Measurements from ENCODE around the gene CCDC47.

The CCDC47 gene

DNA sequence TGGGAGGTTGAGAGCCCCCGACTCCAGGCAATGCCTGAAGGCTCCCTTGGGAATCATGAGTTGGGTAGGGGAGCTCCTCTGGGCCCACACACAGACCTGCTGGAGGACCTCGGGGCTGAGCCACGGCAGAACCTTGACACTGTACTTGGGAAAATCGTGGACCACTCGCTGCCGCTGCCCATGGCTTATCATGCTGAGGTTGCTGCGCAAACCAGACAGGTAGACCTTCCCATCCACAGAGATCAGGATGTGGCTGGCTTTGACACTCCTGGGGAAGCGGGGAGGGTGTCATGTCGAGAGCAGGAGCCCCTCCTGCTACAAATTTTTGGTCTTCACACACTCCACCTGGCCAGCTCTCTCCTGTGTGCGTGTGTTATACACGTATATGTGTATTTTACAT, 66.2 kb downstream of the CCDC47 start:
- no peaks in the 10 kb centered on the region for H3K27me3 ChIP-seq (ENCODE audit: control insufficient read depth, low read length)
- peaks cover 27% of the 10 kb centered on the region for H3K79me2 ChIP-seq (ENCODE audit: control insufficient read depth, low read length)
- no peaks in the 10 kb centered on the region for H3K9me3 ChIP-seq (ENCODE audit: control insufficient read depth, insufficient read depth, low read length)
- H3K4me3 ChIP-seq (ENCODE audit: low read length), result no peak overlapping the region
- TF ChIP-seq, protein P1, sequence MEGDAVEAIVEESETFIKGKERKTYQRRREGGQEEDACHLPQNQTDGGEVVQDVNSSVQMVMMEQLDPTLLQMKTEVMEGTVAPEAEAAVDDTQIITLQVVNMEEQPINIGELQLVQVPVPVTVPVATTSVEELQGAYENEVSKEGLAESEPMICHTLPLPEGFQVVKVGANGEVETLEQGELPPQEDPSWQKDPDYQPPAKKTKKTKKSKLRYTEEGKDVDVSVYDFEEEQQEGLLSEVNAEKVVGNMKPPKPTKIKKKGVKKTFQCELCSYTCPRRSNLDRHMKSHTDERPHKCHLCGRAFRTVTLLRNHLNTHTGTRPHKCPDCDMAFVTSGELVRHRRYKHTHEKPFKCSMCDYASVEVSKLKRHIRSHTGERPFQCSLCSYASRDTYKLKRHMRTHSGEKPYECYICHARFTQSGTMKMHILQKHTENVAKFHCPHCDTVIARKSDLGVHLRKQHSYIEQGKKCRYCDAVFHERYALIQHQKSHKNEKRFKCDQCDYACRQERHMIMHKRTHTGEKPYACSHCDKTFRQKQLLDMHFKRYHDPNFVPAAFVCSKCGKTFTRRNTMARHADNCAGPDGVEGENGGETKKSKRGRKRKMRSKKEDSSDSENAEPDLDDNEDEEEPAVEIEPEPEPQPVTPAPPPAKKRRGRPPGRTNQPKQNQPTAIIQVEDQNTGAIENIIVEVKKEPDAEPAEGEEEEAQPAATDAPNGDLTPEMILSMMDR (IDR thresholded peaks at IDR 0.05; ENCODE audit: low read depth, low read length, poor library complexity, severe bottlenecking), result no peak
- no peak for TF ChIP-seq EZH2phosphoT487 (IDR thresholded peaks at IDR 0.05; ENCODE audit: borderline replicate concordance, low read length)
- peaks cover 13% of the 10 kb centered on the region for H3F3A ChIP-seq (ENCODE audit: control insufficient read depth, insufficient read depth)
- no peaks in the 10 kb centered on the region for H3K9me2 ChIP-seq (replicated peaks; ENCODE audit: control insufficient read depth, low read length)
- no peak overlapping the region for H3K4me2 ChIP-seq (ENCODE audit: low read length)
- H3K27ac ChIP-seq (ENCODE audit: low read depth, low read length), result no peak overlapping the region
- H3K4me1 ChIP-seq (ENCODE audit: control insufficient read depth, low read length), result peaks cover 43% of the 10 kb centered on the region
- peaks cover 71% of the 10 kb centered on the region for H3K36me3 ChIP-seq (ENCODE audit: control insufficient read depth, low read length)
- peaks cover 8% of the 10 kb centered on the region; the same call in 1 of the 2 replicates for H4K20me1 ChIP-seq (ENCODE audit: control insufficient read depth, insufficient read depth, low read depth, low read length)

- peaks cover 14% of the 10 kb centered on the region for H3F3A ChIP-seq (ENCODE audit: control insufficient read depth, insufficient read depth)
- H3K79me2 ChIP-seq (ENCODE audit: control insufficient read depth, low read length), result peaks cover 33% of the 10 kb centered on the region
- H3K9me2 ChIP-seq (replicated peaks; ENCODE audit: control insufficient read depth, low read length), result no peaks in the 10 kb centered on the region
- peaks cover 70% of the 10 kb centered on the region for H3K36me3 ChIP-seq (ENCODE audit: control insufficient read depth, low read length)
- no peaks in the 10 kb centered on the region for H3K9me3 ChIP-seq (ENCODE audit: control insufficient read depth, insufficient read depth, low read length)
- peaks cover 8% of the 10 kb centered on the region; the same call in 1 of the 2 replicates for H4K20me1 ChIP-seq (ENCODE audit: control insufficient read depth, insufficient read depth, low read depth, low read length)
- peaks cover 48% of the 10 kb centered on the region for H3K4me1 ChIP-seq (ENCODE audit: control insufficient read depth, low read length)
- H3K27ac ChIP-seq (ENCODE audit: low read depth, low read length), result no peak overlapping the region
- TF ChIP-seq, protein P1 (IDR thresholded peaks at IDR 0.05; ENCODE audit: low read depth, low read length, poor library complexity, severe bottlenecking), result no peak
- TF ChIP-seq EZH2phosphoT487 (IDR thresholded peaks at IDR 0.05; ENCODE audit: borderline replicate concordance, low read length), result no peak
- no peak overlapping the region for H3K4me3 ChIP-seq (ENCODE audit: low read length)
- no peak overlapping the region for H3K4me2 ChIP-seq (ENCODE audit: low read length)
- no peaks in the 10 kb centered on the region for H3K27me3 ChIP-seq (ENCODE audit: control insufficient read depth, low read length)
These were observed 66.9 kb downstream of the CCDC47 start for GRCh38 chr17:63706336-63707082.

DNA sequence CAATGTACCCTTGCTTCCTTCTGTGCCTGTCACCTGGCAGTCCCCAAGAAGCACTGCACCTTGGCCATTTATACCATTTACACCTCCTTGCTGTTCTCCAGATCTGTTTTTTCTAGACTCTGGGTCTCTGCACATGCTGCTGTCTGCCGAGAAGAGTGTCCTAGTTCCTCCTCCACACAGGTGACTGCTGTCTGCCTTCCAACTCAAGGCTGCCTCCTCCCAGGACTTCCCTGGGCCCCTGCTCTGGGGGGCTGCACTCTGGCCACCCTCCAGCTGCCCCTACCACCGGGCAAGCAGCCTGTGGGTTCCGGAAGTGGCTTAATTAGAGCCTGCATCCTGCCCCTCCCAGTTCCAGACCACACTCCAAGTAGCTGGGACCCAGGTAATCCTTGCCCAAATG, 67.7 kb downstream of the CCDC47 start:
- peak overlapping the region; percentile 14; the same call in 1 of the 2 replicates for H3K4me2 ChIP-seq (ENCODE audit: low read length)
- TF ChIP-seq EZH2phosphoT487 (IDR thresholded peaks at IDR 0.05; ENCODE audit: borderline replicate concordance, low read length), result no peak
- TF ChIP-seq, protein P1 (IDR thresholded peaks at IDR 0.05; ENCODE audit: low read depth, low read length, poor library complexity, severe bottlenecking), result no peak
- peaks cover 19% of the 10 kb centered on the region for H3F3A ChIP-seq (ENCODE audit: control insufficient read depth, insufficient read depth)
- H3K79me2 ChIP-seq (ENCODE audit: control insufficient read depth, low read length), result peaks cover 41% of the 10 kb centered on the region
- peaks cover 73% of the 10 kb centered on the region for H3K36me3 ChIP-seq (ENCODE audit: control insufficient read depth, low read length)
- peaks cover 8% of the 10 kb centered on the region; the same call in 1 of the 2 replicates for H4K20me1 ChIP-seq (ENCODE audit: control insufficient read depth, insufficient read depth, low read depth, low read length)
- no peaks in the 10 kb centered on the region for H3K9me3 ChIP-seq (ENCODE audit: control insufficient read depth, insufficient read depth, low read length)
- no peaks in the 10 kb centered on the region for H3K27me3 ChIP-seq (ENCODE audit: control insufficient read depth, low read length)
- no peaks in the 10 kb centered on the region for H3K9me2 ChIP-seq (replicated peaks; ENCODE audit: control insufficient read depth, low read length)
- H3K27ac ChIP-seq (ENCODE audit: low read depth, low read length), result peak overlapping the region; percentile 22; the same call in 1 of the 2 replicates
- H3K4me3 ChIP-seq (ENCODE audit: low read length), result no peak overlapping the region
- H3K4me1 ChIP-seq (ENCODE audit: control insufficient read depth, low read length), result peaks cover 57% of the 10 kb centered on the region

All from DOHH2 (cell line).